Mesenteric fat pad (tissue), 1 donor: ENCODE measurements around the gene PHF5A. TPM values are rescaled to one million over a fixed set of nuclear protein-coding genes. Genes with fewer than 3 reads are reported as not detected.
"Not testable (repeated sequence)": the region's sequence is repeated elsewhere in the genome, so short reads cannot be mapped to it uniquely, and the experiment has no call there.

ENCODE experiments used
- DNase-seq: peaks from one replicate; pipeline ENCODE4 v3.0.0-alpha.2; 2020; ENCODE audit warnings: low spot score
- total RNA-seq: library from RNA; stranded (reverse); fragmentation: NEBNext Ultra II Directional; extraction: Animal tissue kit (Norgen Biotek cat#: 25700); gene quantifications from one replicate; pipeline ENCODE4 v1.2.1, GENCODE V29; 2021
- donor health status: DM: yes; HTN: yes; CAD: no.

Gene PHF5A
- total RNA-seq, 1 donor from 2014 or later, result 35.9 TPM

GRCh38 chr22:41448189-41448808 lies 20.2 kb downstream of the PHF5A start:
- peak; percentile 96 for DNase-seq

GRCh38 chr22:41447435-41448188 lies 20.9 kb downstream of the PHF5A start:
- DNase-seq, result no peak

GRCh38 chr22:41446639-41447434 lies 21.7 kb downstream of the PHF5A start, which contains the start of gene TOB2:
TOB2 (minus strand) TSS chr22:41446801; CDS start chr22:41437345, 9,456 bp downstream.
- DNase-seq, result peak; percentile 98

- no peak for DNase-seq
These were observed 22.4 kb downstream of the PHF5A start for GRCh38 chr22:41446057-41446501.

GRCh38 chr22:41445129-41446056 lies 23.1 kb downstream of the PHF5A start:
- DNase-seq, result no peak

- DNase-seq, result peak; percentile 94
These were observed 23.9 kb downstream of the PHF5A start for GRCh38 chr22:41444360-41445128.

GRCh38 chr22:41442240-41442792 lies 26.2 kb downstream of the PHF5A start:
- DNase-seq, result no peak

GRCh38 chr22:41440511-41440910 lies 28.0 kb downstream of the PHF5A start:
- DNase-seq, result not testable (repeated sequence)

GRCh38 chr22:41437198-41437597 lies 31.3 kb downstream of the PHF5A start:
- no peak for DNase-seq

GRCh38 chr22:41436322-41437113 lies 32.0 kb downstream of the PHF5A start:
- DNase-seq, result no peak

GRCh38 chr22:41435560-41435959 lies 32.9 kb downstream of the PHF5A start:
- no peak for DNase-seq

GRCh38 chr22:41434361-41435003 lies 34.0 kb downstream of the PHF5A start:
- not testable (repeated sequence) for DNase-seq

GRCh38 chr22:41433480-41433879 lies 35.0 kb downstream of the PHF5A start:
- DNase-seq, result not testable (repeated sequence)

GRCh38 chr22:41431656-41432055 lies 36.8 kb downstream of the PHF5A start:
- no peak for DNase-seq

GRCh38 chr22:41429951-41430332 lies 38.5 kb downstream of the PHF5A start:
- DNase-seq, result no peak

GRCh38 chr22:41429232-41429950 lies 39.1 kb downstream of the PHF5A start:
- no peak for DNase-seq

GRCh38 chr22:41425660-41426365 lies 42.7 kb downstream of the PHF5A start:
- no peak for DNase-seq
